GM19324 (cell line): Measurements from ENCODE around the gene DDT.
"Not testable (repeated sequence)": the region's sequence is repeated elsewhere in the genome, so short reads cannot be mapped to it uniquely, and the experiment has no call there.

ENCODE experiments used
- ATAC-seq: cut with Tn5 transposase; IDR thresholded peaks from one replicate; pipeline ENCODE4 v1.9.1; 2021; ENCODE audit warnings: mild to moderate bottlenecking, moderate library complexity; ENCODE audit not compliant: unreplicated experiment, low FRiP score

The DDT gene

DNA sequence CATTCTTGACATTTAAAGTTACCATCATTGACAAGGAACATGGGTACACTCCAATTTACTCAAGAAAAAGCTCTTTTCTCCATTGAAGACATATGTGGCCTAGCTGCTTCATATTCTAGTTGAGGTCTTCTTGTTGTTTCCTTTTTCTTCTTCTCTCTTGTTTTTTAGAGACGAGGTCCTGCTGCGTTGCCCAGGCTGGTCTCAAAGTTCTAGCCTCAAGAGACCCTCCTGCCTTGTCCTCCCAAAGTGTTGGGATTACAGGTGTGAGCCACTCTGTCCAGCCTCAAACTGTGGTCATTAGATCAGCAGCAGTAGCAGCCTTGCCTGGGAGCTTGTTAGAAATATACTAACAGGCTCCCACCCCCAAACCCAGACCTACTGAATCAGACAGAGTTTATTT is 18.8 kb upstream of the DDT start:
- not testable (repeated sequence) for ATAC-seq

DNA sequence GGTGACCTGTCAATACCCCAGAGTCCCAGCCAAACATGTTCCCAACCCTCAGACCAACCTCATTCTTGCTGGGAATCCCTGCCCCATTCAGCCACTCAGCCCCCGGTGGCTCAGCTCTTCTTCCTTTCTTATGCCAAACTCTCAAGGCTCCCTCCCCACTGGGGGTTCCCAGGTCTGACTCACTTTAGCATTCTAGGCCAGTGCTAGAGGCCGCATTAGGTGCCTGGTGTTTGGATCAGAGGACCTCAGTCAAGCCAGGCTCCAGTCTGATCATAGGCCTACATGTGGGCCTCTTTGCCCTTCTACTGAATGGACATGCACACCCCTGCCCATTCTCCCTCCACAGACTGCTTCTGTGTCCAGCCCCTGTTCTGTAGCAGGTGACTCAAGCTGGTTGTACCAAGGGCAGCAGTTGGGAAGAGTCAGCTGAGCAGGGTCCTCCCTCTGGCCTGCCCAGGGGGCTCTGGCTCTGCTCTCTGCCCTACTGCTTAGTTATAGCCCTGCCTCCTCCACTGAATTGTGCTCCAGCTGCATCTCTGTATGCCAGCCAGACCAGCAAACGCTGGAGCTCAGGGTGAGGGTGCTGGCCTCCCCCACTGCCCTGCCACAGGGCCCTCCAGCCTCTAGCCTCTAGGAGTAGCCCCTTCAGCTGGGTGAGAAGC is 15.5 kb upstream of the DDT start:
- ATAC-seq = not testable (repeated sequence)

GRCh38 chr22:23986538-23987178 is 12.4 kb upstream of the DDT start:
- ATAC-seq = not testable (repeated sequence)

DNA sequence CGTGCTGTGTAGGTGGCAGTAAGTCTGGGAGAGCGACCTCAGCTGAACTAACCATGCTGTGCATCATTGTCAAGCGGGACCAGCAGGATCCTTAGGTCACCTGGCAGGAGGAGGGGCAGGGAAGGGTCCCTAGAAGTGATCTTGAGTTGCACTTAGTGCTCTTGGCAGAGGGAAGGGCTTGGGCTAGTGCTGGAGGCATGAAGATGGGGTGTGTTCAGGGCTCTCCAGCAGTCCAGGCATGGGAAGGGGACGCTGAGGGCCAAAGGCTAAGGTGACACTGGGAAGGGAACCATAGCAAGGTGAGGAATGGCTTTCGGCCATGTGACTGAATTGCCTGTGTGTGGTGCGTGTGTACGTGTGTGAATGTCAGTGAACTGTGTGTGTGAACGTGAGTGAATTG is 11.8 kb upstream of the DDT start:
- not testable (repeated sequence) for ATAC-seq

GRCh38 chr22:23984430-23984829 is 10.2 kb upstream of the DDT start:
- no peak for ATAC-seq

DNA sequence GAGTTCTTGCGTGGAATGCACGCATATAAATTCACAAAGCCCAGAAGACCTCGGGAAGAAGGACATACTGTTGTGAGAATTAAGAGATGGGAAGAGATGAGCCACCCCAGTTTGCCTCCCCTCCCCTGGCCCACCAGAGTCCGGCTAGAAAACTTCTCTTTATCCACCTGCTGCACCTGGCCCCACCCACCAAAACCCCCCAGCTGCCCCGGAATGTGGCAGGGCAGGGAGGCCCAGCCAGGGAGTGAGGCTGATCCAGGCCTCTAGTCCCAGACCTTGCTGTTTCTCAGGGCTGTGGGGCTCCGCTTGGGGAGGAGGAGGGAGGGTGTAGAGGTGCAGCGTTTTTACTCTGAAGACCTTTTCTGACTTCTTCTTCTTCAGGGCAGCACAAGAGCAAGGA is 6.3 kb upstream of the DDT start:
- not testable (repeated sequence) for ATAC-seq

- not testable (repeated sequence) for ATAC-seq
Measured at GRCh38 chr22:23979557-23980240, 5.5 kb upstream of the DDT start, which contains the start of gene GSTT2. Gene GSTT2, plus strand, starts transcription at chr22:23980134.

DNA sequence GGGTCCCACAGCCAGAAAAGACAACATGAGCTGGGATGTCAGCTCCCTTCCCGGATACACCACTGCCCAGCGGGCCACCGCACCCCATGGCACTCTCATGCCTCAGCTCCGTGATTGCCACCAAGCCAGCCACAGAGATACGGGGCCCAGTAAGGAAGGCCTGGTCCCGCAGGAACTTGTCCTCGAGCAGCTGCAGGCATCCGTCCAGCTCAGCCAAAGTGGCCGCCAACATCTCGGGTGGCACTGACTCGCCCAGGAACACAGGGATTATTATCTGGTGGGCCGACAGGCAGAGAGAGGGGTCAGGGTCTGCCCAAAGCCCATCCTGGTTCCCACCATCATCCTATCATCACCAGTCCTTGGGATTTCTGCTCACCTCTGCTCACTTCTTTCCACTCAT is 3.1 kb upstream of the DDT start:
- not testable (repeated sequence) for ATAC-seq

GRCh38 chr22:23974836-23975352 is 653 bp upstream of the DDT start:
- peak; percentile 31 for ATAC-seq

GRCh38 chr22:23971927-23972326 is 2.3 kb downstream of the DDT start:
- ATAC-seq = not testable (repeated sequence)

DNA sequence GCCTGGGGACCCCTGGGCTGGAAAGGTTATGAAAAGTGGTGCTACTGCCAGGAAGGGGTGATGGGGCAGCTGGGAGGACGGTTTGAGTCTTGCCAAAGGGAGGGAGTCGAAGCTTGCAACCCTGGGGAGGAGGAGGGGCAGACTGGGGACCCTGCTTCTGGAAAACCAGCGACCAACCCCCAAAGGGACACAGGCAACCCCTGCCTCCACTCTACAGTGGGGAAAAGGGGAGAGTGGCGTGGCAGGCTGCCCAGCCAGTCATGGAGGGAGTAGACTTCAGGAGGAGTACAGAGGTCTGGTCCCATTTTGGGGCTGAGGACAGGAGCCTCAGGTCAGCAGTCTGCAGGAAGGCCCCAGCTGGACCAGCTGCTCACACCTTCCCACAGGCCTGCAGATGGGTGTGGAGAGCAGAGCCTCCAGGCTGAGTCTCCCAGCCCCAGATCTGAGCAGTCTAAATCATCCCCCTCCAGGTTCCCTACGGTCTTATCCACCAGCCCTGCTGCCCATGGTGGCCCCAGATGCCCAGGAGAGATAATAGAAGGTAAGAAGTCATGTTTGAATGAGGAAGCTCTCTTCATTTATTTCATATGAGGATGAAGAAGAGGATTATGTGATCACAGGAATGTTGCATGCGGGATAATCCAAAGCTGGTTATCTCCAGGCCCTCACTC is 3.3 kb downstream of the DDT start:
- ATAC-seq = no peak

- ATAC-seq = no peak
Measured at GRCh38 chr22:23970201-23970641, 4.0 kb downstream of the DDT start.

DNA sequence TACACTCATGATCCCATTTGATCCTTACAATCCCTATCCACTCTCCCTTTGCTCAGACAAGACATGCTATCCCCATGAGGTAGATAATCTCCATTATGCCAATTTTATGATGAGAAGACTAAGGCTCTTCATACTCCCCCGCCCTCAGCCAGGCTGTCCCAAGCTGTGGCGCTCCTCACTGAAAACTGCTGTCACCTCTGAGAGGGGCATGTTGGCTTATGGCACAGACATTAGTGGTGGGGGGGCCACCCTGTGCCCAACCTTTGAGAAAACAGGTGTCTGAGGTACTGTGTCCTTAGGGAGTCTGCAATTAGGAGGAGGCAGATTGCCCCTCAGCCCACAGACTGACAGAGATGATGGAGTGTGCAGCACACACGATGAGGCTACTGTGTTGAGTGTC is 5.2 kb downstream of the DDT start:
- ATAC-seq = no peak

GRCh38 chr22:23966568-23966967 is 7.7 kb downstream of the DDT start, which contains the start of gene DDTL:
Gene DDTL, plus strand, starts transcription at chr22:23966888. Its CDS starts 27 bp downstream, at chr22:23966915.
- peak; percentile 92 for ATAC-seq

DNA sequence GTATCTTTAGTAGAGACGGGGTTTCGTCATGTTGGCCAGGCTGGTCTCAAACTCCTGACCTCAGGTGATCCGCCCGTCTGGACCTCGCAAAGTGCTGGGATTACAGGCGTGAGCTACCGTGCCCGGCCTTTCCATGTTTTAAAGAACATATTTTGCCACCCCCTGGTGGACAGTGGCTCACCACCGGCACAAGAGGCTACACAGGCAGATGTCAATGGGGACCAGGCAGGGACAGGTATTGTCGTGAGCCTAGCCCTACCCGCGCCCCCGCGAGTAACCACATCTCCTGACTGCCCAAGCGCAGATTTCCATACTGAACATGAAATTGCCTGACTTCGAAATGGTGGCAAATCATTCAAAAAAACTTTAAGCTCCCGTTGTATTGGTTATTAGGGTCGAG is 8.1 kb downstream of the DDT start:
- ATAC-seq = peak; percentile 25

DNA sequence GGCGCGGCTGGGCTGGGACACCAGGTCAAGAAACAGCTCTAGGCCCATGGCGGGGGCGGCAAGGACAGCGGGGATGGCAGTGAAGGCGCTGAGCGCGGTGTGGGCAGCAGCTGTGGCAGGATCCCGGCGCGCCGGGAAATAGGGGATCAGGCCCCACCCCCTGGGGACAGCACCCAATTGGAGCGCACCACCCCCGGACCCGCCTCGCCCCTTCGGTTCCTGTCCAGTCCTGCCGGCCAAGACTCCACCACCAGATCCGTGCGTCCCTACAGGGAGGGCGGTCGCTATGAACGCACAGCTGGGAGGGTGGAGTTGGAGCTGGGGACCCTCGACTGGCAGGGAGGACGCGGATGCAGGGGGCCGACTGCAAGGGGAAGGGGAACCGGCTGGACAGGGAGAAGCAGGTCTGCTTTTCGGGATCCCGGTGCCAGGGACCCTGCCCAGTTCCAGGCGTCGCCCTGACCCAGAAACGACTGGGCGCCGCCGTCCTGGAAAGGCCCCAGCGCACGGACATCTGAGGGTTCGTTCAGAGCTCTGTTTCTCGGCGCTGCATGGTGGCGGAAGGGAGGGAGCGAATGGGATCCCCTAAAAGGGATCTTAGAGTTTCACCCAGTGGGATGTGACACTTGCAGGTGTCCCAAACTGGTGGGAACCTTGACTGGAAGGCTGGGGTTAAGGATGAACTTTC is 13.0 kb downstream of the DDT start, which contains the start of gene GSTT2B:
GSTT2B (minus strand) TSS at position 112 of the 688 bp plus-strand sequence; CDS start at position 48, 64 bp downstream.
- ATAC-seq = not testable (repeated sequence)

DNA sequence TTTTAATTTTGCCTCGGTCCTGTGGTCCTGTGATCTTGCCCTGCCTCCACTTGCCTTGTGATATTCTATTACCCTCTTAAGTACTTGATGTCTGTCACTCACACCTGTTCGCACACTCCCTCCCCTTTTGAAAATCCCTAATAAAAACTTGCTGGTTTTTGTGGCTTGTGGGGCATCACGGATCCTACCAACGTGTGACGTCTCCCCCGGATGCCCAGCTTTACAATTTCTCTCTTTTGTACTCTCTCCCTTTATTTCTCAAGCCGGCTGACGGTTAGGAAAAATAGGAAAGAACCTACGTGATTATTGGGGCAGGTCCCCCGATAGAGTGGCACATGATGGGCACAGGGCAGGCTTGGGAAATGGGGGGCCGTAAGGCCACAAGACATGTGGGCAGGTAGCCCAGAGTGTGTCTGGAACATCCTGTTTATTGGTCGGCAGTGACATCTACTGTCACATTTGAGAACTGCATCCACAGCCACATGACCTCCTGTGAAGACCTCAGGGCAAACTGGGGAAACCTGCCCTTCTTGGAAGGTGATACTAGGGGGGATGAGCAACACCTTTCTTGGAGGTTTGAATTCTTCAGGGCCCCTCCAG is 17.8 kb downstream of the DDT start:
- ATAC-seq = not testable (repeated sequence)

DNA sequence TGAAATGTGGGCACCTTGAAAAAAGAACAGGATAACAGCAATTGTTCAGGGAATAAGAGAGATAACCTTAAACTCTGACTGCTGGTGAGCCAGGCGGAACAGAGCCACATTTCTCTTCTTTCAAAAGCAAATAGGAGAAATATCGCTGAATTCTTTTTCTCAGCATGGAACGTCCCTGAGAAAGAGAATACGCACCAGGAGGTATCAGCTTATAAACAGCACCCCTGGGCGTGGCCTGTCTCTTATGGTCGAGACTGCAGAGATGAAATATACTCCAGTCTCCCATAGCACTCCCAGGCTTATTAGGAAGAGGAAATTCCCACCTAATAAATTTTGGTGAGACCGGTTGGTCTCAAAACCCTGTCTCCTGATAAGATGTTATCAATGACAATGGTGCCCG is 18.4 kb downstream of the DDT start:
- ATAC-seq = not testable (repeated sequence)

GRCh38 chr22:23954991-23955305 is 19.3 kb downstream of the DDT start:
- not testable (repeated sequence) for ATAC-seq
